Pancreas (tissue), 10 donors: ENCODE measurements around the gene SSBP4. TPM values are rescaled to one million over a fixed set of nuclear protein-coding genes. Genes with fewer than 3 reads are reported as not detected.

Source experiments
- ATAC-seq, 4 donors: fragments of 200-7000 bp; cut with Tn5 transposase; one replicate each; pipeline versions ENCODE4 v1.8.0 to v1.9.1; 2020; ENCODE audit warnings: mild to moderate bottlenecking in 4 of 4, moderate library complexity in 4 of 4
- DNase-seq, 6 donors: peaks; one replicate each; pipeline ENCODE4 v3.0.0-alpha.2; 2020
- FAIRE-seq: peaks from 2 replicates; lab custom pipeline; 2012; peaks lifted over from hg19 to GRCh38; lab: Jason Lieb, UNC
- H3K27ac ChIP-seq, 4 donors: fragments of 200-600 bp; sonication (generic); 1 replicate in 3 of 4; 2 replicates in 1 of 4; pipeline versions ENCODE4 v1.5.0 to v1.8.0; 2020
- H3K27me3 ChIP-seq, 4 donors: fragments of 200-600 bp; one replicate each; pipeline ENCODE4 v1.8.0; 2021
- H3K36me3 ChIP-seq, 3 donors: fragments of 200-600 bp; sonication (generic) in 1 of 3; one replicate each; pipeline versions ENCODE4 v1.5.0 to v1.8.0; 2020 to 2021
- H3K4me1 ChIP-seq, 3 donors: fragments of 200-600 bp; one replicate each; pipeline ENCODE4 v1.8.0; 2021
- H3K4me3 ChIP-seq, 4 donors: fragments of 200-600 bp; sonication (generic) in 2 of 4; one replicate each; pipeline versions ENCODE4 v1.5.0 to v1.8.0; 2020 to 2021
- H3K9me3 ChIP-seq, 4 donors: fragments of 200-600 bp; one replicate each; pipeline ENCODE4 v1.8.0; 2021
- CTCF ChIP-seq, 4 donors: fragments of 200-600 bp; sonication (generic) in 3 of 4; IDR thresholded peaks; one replicate each; pipeline versions ENCODE4 v1.5.0 to v1.8.0; 2021; ENCODE audit warnings: antibody characterized with exemption in 4 of 4
- WGBS, 2 donors: extraction: QIAGEN DNeasy Blood & Tissue Kit; methylation state at CpG; one replicate each; pipeline ENCODE4 v1.1.7; 2013; 5-methylcytosine and 5-hydroxymethylcytosine counted together
- intact Hi-C, 3 donors: fragments of 100-400 bp; cut with DNase I; formaldehyde crosslinking; loops; one replicate each; pipeline versions ENCODE4 v1.11.1 to v1.14.2; 2022
- polyA plus RNA-seq, 2 donors: library from polyadenylated mRNA; stranded (reverse); fragments of 200-250 nt; gene quantifications; one replicate each; pipeline ENCODE4 v1.2.3, GENCODE V29; 2013
- total RNA-seq, 6 donors: library from RNA; stranded (reverse); fragmentation: NEBNext Ultra II Directional in 4 of 6; extraction: Animal tissue kit (Norgen Biotek cat#: 25700) in 4 of 6; gene quantifications; one replicate each; pipeline versions ENCODE4 v1.2.1 to v1.2.4, GENCODE V29; 2021 to 2023
- donor health status: healthy with polysubstance abuse.
- donor health status: DM: no; HTN: no; CAD: no; lungs with moderate emphysema.
- donor health status: DM: no; HTN: no; CAD: no.
- donor health status: control.
- donor health status: control.
- donor health status: Bipolar disorder and iron deficiency.
- donor health status: DM: yes; HTN: yes; CAD: no.
- donor health status: DM: no; HTN: no; CAD: no.
- donor health status: DM: no; HTN: no; CAD: no.
- donor health status: DM: yes; HTN: yes; CAD: no.

The SSBP4 gene
- total and polyA plus RNA-seq, 8 donors = 20.5 to 116 (median 25.8) TPM

GRCh38 chr19:18440936-18441803, 22.0 kb downstream of the SSBP4 start:
- Histone ChIP-seq H3K9me3 (no peaks in the 10 kb centered on the region), H3K27ac (no peak overlapping the region), H3K4me1 (peaks cover 0 to 11% (median 0%) of the 10 kb centered on the region in 3 donors), H3K27me3 (no peaks in the 10 kb centered on the region), H3K36me3 (peaks cover 4 to 22% (median 12%) of the 10 kb centered on the region in 3 donors), H3K4me3 (no peak overlapping the region)
- ATAC-seq (no peak), DNase-seq (peak in 1 of 6 donors; percentile 23), FAIRE-seq (no peak)
- intact Hi-C loops = loop anchor here in 1 of 3 donors (10.0 kb wide), 1 partner anchor 404 kb away; no protein-coding TSS in a partner anchor
- WGBS, 2 donors = 64 to 65% methylated on average over 23 of the region's 23 CpGs
- TF ChIP-seq CTCF (IDR thresholded peaks at IDR 0.05) = no peak

GRCh38 chr19:18441804-18442788, 22.9 kb downstream of the SSBP4 start:
- TF ChIP-seq CTCF (IDR thresholded peaks at IDR 0.05) = no peak
- Histone ChIP-seq H3K27me3 (no peaks in the 10 kb centered on the region), H3K9me3 (no peaks in the 10 kb centered on the region), H3K27ac (no peak overlapping the region), H3K4me1 (peaks cover 0 to 11% (median 0%) of the 10 kb centered on the region in 3 donors), H3K36me3 (peaks cover 4 to 32% (median 15%) of the 10 kb centered on the region in 3 donors), H3K4me3 (no peak overlapping the region)
- 74 to 82% methylated on average over 5 of the region's 5 CpGs for WGBS, 2 donors
- FAIRE-seq = no peak
- no peak for ATAC-seq
- intact Hi-C loops = loop anchor here in 1 of 3 donors (10.0 kb wide), 1 partner anchor 403 kb away; no protein-coding TSS in a partner anchor
- no peak for DNase-seq

- peaks cover 4 to 33% (median 15%) of the 10 kb centered on the region in 3 donors for H3K36me3 ChIP-seq
- no peak for DNase-seq
- no peaks in the 10 kb centered on the region for H3K9me3 ChIP-seq
- TF ChIP-seq CTCF (IDR thresholded peaks at IDR 0.05) = no peak
- no peak for FAIRE-seq
- H3K27ac ChIP-seq = no peak overlapping the region
- ATAC-seq = no peak
- H3K4me1 ChIP-seq = peaks cover 0 to 11% (median 0%) of the 10 kb centered on the region in 3 donors
- H3K4me3 ChIP-seq = no peak overlapping the region
- WGBS, 2 donors = 86 to 88% methylated on average over 12 of the region's 12 CpGs
- H3K27me3 ChIP-seq = no peaks in the 10 kb centered on the region
- intact Hi-C loops = loop anchor here in 1 of 3 donors (10.0 kb wide), 1 partner anchor 402 kb away; no protein-coding TSS in a partner anchor
These were observed 23.7 kb downstream of the SSBP4 start for GRCh38 chr19:18442941-18443340.

GRCh38 chr19:18443406-18443805, 24.2 kb downstream of the SSBP4 start:
- whole genome bisulfite sequencing, 2 donors = 95 to 97% methylated on average over 6 of the region's 6 CpGs
- H3K27me3 ChIP-seq = no peaks in the 10 kb centered on the region
- ATAC-seq (no peak), FAIRE-seq (no peak), DNase-seq (no peak)
- peaks cover 0 to 7% (median 0%) of the 10 kb centered on the region in 3 donors for H3K4me1 ChIP-seq
- TF ChIP-seq CTCF (IDR thresholded peaks at IDR 0.05) = no peak
- no peak overlapping the region for H3K27ac ChIP-seq
- H3K36me3 ChIP-seq = peaks cover 4 to 33% (median 15%) of the 10 kb centered on the region in 3 donors
- no peak overlapping the region for H3K4me3 ChIP-seq
- intact Hi-C loops = loop anchor here in 1 of 3 donors (10.0 kb wide), 1 partner anchor 401 kb away; no protein-coding TSS in a partner anchor
- H3K9me3 ChIP-seq = no peaks in the 10 kb centered on the region
